Endothelial cell of umbilical vein (primary cell): ENCODE results near the gene RPS18.

ENCODE experiments used
- EZH2 ChIP-seq: IDR thresholded peaks from 2 replicates; pipeline ENCODE4 v1.6.1; 2012; ENCODE audit warnings: borderline replicate concordance, low read depth, mild to moderate bottlenecking, moderate library complexity, low read length, inconsistent platforms; ENCODE audit not compliant: severe bottlenecking
- GATA2 ChIP-seq: IDR thresholded peaks from 2 replicates; pipeline ENCODE4 v1.7.0; 2011; ENCODE audit warnings: low read depth, mild to moderate bottlenecking, moderate library complexity, mixed read lengths, low read length; ENCODE audit not compliant: insufficient read length, insufficient read depth
- JUN ChIP-seq: IDR thresholded peaks from 2 replicates; pipeline ENCODE4 v1.6.1; 2011; ENCODE audit warnings: borderline replicate concordance, low read depth; ENCODE audit not compliant: insufficient read length, insufficient read depth
- MYC ChIP-seq: IDR thresholded peaks from one replicate; pipeline ENCODE4 v1.6.1; 2011; ENCODE audit warnings: mild to moderate bottlenecking, low read depth, low read length
- POLR2A ChIP-seq: IDR thresholded peaks from 2 replicates; pipeline ENCODE4 v1.6.1; 2012; ENCODE audit warnings: low read depth, mild to moderate bottlenecking, control low read depth, low read length
- POLR2AphosphoS5 ChIP-seq: IDR thresholded peaks from 2 replicates; pipeline ENCODE4 v1.6.1; 2012; ENCODE audit warnings: low read depth, mild to moderate bottlenecking, control low read depth, low read length, moderate library complexity; ENCODE audit not compliant: insufficient read depth
- TF ChIP-seq, protein P1 (sequence below), 2 donors: IDR thresholded peaks; 1 replicate in 1 of 2; 2 replicates in 1 of 2; pipeline ENCODE4 v1.5.1; 2011; ENCODE audit warnings: low read length in 2 of 2, mild to moderate bottlenecking in 2 of 2, moderate library complexity in 2 of 2, control low read depth in 1 of 2, inconsistent platforms in 1 of 2, low read depth in 1 of 2; ENCODE audit not compliant: insufficient read depth in 1 of 2; ENCODE audit errors: extremely low read depth in 1 of 2
- TF ChIP-seq, protein P2 (sequence below): IDR thresholded peaks from 2 replicates; pipeline ENCODE4 v1.6.1; 2011; ENCODE audit not compliant: insufficient read depth, insufficient read length

DNA sequence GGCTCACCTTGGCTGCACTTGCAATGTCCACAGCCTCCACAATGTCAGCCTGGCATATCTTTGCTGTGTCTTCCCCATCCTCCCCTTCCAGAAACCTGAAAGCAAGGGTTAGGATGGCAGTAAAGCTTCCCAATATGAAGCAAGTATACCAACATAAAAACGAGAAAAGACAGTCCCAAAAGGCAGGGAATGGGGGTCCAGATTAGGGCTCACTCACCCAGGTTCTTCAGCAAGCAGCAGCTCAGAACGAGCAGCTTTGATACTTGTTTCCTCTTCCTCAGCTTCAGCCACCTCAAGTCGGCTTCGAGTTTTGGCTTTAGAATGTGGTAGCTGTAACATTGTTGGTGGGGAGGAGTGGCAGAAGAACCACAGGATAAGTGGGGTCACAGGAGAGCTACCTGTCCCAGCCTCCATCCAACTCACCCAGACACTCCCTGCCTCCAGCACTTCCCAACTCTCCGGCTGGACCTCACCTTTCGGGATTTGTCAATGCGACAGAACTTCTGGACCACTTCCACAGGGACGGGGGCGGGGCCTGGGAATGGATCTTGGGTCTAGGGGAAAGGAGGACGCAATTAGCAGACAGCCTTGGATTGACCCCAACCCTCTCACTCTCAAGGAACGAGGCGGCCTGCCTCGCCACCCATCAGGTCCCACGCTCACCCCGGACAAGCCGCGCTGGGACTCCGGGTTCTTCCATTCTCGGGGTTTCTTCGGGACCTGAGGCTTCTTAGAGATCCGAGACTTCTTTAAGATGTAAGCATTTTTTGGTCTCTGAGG is 16.5 kb downstream of the RPS18 start:
- TF ChIP-seq, protein P1, sequence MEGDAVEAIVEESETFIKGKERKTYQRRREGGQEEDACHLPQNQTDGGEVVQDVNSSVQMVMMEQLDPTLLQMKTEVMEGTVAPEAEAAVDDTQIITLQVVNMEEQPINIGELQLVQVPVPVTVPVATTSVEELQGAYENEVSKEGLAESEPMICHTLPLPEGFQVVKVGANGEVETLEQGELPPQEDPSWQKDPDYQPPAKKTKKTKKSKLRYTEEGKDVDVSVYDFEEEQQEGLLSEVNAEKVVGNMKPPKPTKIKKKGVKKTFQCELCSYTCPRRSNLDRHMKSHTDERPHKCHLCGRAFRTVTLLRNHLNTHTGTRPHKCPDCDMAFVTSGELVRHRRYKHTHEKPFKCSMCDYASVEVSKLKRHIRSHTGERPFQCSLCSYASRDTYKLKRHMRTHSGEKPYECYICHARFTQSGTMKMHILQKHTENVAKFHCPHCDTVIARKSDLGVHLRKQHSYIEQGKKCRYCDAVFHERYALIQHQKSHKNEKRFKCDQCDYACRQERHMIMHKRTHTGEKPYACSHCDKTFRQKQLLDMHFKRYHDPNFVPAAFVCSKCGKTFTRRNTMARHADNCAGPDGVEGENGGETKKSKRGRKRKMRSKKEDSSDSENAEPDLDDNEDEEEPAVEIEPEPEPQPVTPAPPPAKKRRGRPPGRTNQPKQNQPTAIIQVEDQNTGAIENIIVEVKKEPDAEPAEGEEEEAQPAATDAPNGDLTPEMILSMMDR (IDR thresholded peaks at IDR 0.05; ENCODE audit: extremely low read depth in 1 of 2, insufficient read depth in 1 of 2, low read depth in 1 of 2, low read length in 2 of 2) = no peak
- TF ChIP-seq, protein P2, sequence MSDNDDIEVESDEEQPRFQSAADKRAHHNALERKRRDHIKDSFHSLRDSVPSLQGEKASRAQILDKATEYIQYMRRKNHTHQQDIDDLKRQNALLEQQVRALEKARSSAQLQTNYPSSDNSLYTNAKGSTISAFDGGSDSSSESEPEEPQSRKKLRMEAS = no peak
- no peak for TF ChIP-seq POLR2AphosphoS5
- TF ChIP-seq POLR2A = no peak
- TF ChIP-seq EZH2 = no peak
- TF ChIP-seq JUN = no peak
- TF ChIP-seq GATA2 = no peak
- no peak for TF ChIP-seq MYC
